NB4 (cell line): ENCODE data around the gene TMEM82.

ENCODE experiments used
- CTCF ChIP-seq: IDR thresholded peaks from one replicate; pipeline ENCODE4 v1.5.1; 2012; ENCODE audit warnings: low read depth, low read length
- MAX ChIP-seq: IDR thresholded peaks from 2 replicates; pipeline ENCODE4 v1.6.1; 2011; ENCODE audit warnings: low read depth, low read length
- MYC ChIP-seq: IDR thresholded peaks from 2 replicates; pipeline ENCODE4 v1.6.1; 2011; ENCODE audit warnings: low read depth, low read length

- no peak for TF ChIP-seq CTCF
- no peak for TF ChIP-seq MYC
- no peak for TF ChIP-seq MAX
Observed at GRCh38 chr1:15733218-15733725, 9.0 kb upstream of the TMEM82 start.
